Osteoblast (primary cell): ENCODE results near the gene IL37. TPM values are rescaled to one million over a fixed set of nuclear protein-coding genes. Genes with fewer than 3 reads are reported as not detected.

Experiments
- DNase-seq: peaks from one replicate; pipeline ENCODE4 v3.0.0; 2011; ENCODE audit warnings: low spot score, mixed read lengths; ENCODE audit not compliant: insufficient read length; ENCODE audit errors: missing footprints
- H2AFZ ChIP-seq: 2 replicates; pipeline ENCODE4 v1.6.0; 2011; ENCODE audit warnings: mild to moderate bottlenecking, low read length
- H3K27ac ChIP-seq: 2 replicates; pipeline ENCODE4 v1.5.1; 2011; ENCODE audit warnings: mild to moderate bottlenecking, low read depth, low read length, moderate library complexity
- H3K27me3 ChIP-seq: 2 replicates; pipeline ENCODE4 v1.6.0; 2012; ENCODE audit warnings: mild to moderate bottlenecking, control low read depth, inconsistent platforms, low read length, moderate library complexity; ENCODE audit not compliant: insufficient read depth
- H3K36me3 ChIP-seq: 2 replicates; pipeline ENCODE4 v1.5.1; 2011; ENCODE audit warnings: mild to moderate bottlenecking, low read length, control low read depth, moderate library complexity; ENCODE audit not compliant: insufficient read depth
- H3K4me1 ChIP-seq: 2 replicates; pipeline ENCODE4 v1.5.1; 2011; ENCODE audit warnings: mild to moderate bottlenecking, low read length, control low read depth, moderate library complexity; ENCODE audit not compliant: insufficient read depth
- H3K4me2 ChIP-seq: 2 replicates; pipeline ENCODE4 v1.6.0; 2011; ENCODE audit warnings: mild to moderate bottlenecking, low read length; ENCODE audit not compliant: insufficient read depth
- H3K4me3 ChIP-seq: fragments of 200-600 bp; sonication (generic); 3 replicates; pipeline ENCODE4 v1.5.1; 2012; ENCODE audit warnings: mild to moderate bottlenecking, low read length, inconsistent platforms; ENCODE audit not compliant: insufficient read depth
- H3K79me2 ChIP-seq: 2 replicates; pipeline ENCODE4 v1.6.0; 2012; ENCODE audit warnings: mild to moderate bottlenecking, low read length, control low read depth, inconsistent platforms; ENCODE audit not compliant: insufficient read depth
- H3K9me3 ChIP-seq: 2 replicates; pipeline ENCODE4 v1.5.1; 2011; ENCODE audit warnings: low read depth, low read length, control low read depth
- H4K20me1 ChIP-seq: 2 replicates; pipeline ENCODE4 v1.6.0; 2012; ENCODE audit warnings: mild to moderate bottlenecking, low read length, control low read depth; ENCODE audit not compliant: insufficient read depth
- total RNA-seq: library from RNA; depleted of rRNA; stranded (reverse); fragments of >200 nt; gene quantifications from 2 replicates; pipeline ENCODE4 v1.2.3, GENCODE V29; 2012
- TF ChIP-seq, protein P1 (sequence below): IDR thresholded peaks from 2 replicates; pipeline ENCODE4 v1.5.1; 2011; ENCODE audit warnings: mild to moderate bottlenecking, low read depth, low read length, moderate library complexity; ENCODE audit errors: extremely low read depth

IL37 gene
- total RNA-seq, 1 donor, result not detected

DNA sequence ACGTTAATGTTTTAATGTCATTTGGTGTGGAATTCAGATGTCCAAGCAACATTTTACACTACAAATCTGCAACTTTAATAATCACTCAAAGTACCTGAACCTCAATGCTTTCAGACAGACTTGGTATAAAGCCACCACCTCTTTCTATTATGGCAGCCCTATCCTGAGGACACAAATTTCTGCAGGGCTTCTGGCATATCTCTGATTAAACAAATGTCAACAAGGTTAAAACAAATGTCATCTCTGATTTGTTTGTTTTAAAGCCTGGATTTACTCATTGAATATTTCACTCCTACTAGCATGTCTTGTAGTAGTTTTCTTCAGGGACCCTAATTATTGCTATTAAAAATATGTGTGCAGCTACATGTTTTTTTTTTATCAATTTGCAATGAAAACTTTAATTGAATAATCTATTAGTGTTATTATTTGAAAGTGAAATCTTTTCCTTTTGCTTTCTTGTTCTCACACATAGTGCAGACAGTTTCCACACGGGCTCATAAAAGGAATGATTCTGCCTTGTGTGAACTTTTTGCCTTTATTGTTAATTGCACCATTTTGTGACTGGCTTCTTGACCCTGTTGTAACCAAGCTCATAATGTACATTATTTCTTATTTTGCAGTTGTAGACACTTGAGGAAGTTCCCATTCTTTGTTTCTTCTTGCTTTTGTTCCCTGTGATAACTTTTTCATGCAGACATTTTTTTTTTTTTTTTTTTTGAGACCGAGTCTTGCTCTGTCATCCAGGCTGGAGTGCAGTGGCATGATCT lies 30.1 kb downstream of the IL37 start:
- H3K9me3 ChIP-seq, result peaks cover 3% of the 10 kb centered on the region
- TF ChIP-seq, protein P1, sequence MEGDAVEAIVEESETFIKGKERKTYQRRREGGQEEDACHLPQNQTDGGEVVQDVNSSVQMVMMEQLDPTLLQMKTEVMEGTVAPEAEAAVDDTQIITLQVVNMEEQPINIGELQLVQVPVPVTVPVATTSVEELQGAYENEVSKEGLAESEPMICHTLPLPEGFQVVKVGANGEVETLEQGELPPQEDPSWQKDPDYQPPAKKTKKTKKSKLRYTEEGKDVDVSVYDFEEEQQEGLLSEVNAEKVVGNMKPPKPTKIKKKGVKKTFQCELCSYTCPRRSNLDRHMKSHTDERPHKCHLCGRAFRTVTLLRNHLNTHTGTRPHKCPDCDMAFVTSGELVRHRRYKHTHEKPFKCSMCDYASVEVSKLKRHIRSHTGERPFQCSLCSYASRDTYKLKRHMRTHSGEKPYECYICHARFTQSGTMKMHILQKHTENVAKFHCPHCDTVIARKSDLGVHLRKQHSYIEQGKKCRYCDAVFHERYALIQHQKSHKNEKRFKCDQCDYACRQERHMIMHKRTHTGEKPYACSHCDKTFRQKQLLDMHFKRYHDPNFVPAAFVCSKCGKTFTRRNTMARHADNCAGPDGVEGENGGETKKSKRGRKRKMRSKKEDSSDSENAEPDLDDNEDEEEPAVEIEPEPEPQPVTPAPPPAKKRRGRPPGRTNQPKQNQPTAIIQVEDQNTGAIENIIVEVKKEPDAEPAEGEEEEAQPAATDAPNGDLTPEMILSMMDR, result no peak
- H3K27ac ChIP-seq, result no peak overlapping the region
- H4K20me1 ChIP-seq, result no peaks in the 10 kb centered on the region
- DNase-seq, result no peak
- no peak overlapping the region for H3K4me3 ChIP-seq
- H3K27me3 ChIP-seq, result peaks cover 17% of the 10 kb centered on the region
- no peaks in the 10 kb centered on the region for H3K36me3 ChIP-seq
- peaks cover 4% of the 10 kb centered on the region for H3K4me1 ChIP-seq
- H3K79me2 ChIP-seq, result no peaks in the 10 kb centered on the region
- H3K4me2 ChIP-seq, result no peak overlapping the region
- no peak overlapping the region for H2AFZ ChIP-seq

DNA sequence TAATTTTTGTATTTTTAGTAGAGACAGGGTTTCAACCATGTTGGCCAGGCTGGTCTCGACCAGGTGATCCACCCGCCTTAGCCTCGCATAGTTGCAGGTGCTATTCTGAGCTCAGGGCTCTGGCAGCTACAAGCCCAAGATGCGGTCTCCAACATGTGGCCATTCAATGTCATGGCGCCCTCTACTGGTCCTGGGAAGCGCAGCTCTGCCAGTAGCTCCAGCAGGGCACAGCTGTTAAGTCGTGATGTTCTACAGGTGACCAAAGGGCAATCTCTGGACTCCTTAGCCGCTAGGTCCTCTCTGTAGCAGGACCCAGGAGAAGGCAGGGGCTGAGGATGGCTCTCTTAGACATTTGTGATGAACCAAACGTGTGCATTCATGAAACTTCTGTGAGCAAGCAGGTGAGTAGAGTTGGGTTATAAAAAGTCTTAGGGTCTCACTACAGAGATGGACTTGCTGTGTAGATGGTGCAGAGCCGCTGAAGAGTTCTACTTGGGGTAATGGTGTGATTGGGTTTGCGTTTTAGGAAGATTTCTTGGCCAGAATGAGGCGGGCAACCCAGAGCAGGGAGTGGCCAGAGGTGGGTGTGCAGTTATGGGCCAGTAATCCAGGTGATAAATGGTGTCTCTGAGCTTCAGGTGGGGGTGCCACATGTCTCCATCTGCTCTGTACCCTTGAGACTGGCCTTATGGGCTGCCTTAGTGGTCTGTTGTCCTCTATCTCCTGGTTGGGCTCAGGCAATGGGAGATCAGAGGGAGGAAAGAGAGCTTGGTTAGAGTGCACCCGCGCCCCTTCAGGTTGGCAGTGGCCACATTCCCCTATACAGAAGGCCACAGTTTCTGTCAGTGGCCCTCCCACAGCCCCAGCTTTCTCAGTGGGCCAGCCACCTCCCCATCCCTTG lies 31.0 kb downstream of the IL37 start:
- peaks cover 26% of the 10 kb centered on the region for H3K27me3 ChIP-seq
- no peaks in the 10 kb centered on the region for H4K20me1 ChIP-seq
- peaks cover 3% of the 10 kb centered on the region for H3K9me3 ChIP-seq
- H3K36me3 ChIP-seq, result no peaks in the 10 kb centered on the region
- peaks cover 4% of the 10 kb centered on the region for H3K4me1 ChIP-seq
- DNase-seq, result peak; percentile 69
- no peak overlapping the region for H3K27ac ChIP-seq
- no peak overlapping the region for H3K4me3 ChIP-seq
- H3K79me2 ChIP-seq, result no peaks in the 10 kb centered on the region
- peak overlapping the region; percentile 15 for H2AFZ ChIP-seq
- H3K4me2 ChIP-seq, result no peak overlapping the region
- TF ChIP-seq, protein P1, result peak; percentile 95

DNA sequence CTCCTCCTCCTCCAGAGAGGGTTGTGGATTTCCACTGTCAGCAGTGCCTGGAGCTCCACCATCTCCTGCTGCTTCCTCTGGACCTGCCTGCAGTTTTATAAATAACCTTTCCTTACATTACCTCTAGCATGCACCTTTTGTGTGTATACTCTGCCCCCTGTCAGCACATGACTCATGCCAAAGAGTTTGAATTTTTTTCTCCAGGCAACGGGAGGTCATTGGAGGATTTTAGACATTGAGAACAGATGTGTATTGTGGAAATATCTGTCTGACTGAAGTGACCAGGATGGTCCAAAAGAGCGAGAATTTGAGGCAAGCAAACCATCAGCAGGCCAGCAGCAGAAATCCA lies 31.7 kb downstream of the IL37 start:
- Histone ChIP-seq H3K4me3 (no peak overlapping the region), H3K79me2 (no peaks in the 10 kb centered on the region), H3K9me3 (peaks cover 3% of the 10 kb centered on the region), H3K27me3 (peaks cover 33% of the 10 kb centered on the region), H3K4me2 (no peak overlapping the region), H3K27ac (no peak overlapping the region), H2AFZ (no peak overlapping the region), H3K4me1 (peaks cover 4% of the 10 kb centered on the region), H4K20me1 (no peaks in the 10 kb centered on the region), H3K36me3 (no peaks in the 10 kb centered on the region)
- TF ChIP-seq, protein P1, result no peak
- no peak for DNase-seq

DNA sequence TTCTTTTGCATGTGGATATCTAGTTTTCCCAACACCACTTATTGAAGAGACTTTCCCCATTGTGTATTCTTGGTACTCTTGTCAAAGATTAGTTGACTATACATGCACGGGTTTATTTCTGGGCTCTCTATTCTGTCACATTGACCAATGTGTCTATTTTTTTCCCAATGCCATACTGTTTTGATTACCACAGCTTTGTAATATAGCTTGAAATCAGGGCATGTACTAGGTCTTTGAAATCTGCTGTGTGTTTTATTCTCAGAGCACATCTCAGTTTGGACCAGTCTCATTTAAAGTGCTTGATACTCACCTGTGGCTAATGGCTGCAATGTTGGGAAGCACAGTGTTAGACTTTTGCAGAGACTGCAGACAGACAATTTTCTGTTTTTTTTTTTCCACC lies 34.0 kb downstream of the IL37 start:
- H3K4me1 ChIP-seq, result no peaks in the 10 kb centered on the region
- H3K4me3 ChIP-seq, result no peak overlapping the region
- H2AFZ ChIP-seq, result no peak overlapping the region
- no peaks in the 10 kb centered on the region for H3K79me2 ChIP-seq
- H3K27ac ChIP-seq, result no peak overlapping the region
- peaks cover 45% of the 10 kb centered on the region for H3K27me3 ChIP-seq
- DNase-seq, result no peak
- H4K20me1 ChIP-seq, result no peaks in the 10 kb centered on the region
- H3K9me3 ChIP-seq, result peaks cover 3% of the 10 kb centered on the region
- TF ChIP-seq, protein P1, result no peak
- H3K36me3 ChIP-seq, result no peaks in the 10 kb centered on the region
- H3K4me2 ChIP-seq, result no peak overlapping the region
